Psoas muscle (tissue), 8 donors: Measurements from ENCODE around the gene TACC3. TPM values are rescaled to one million over a fixed set of nuclear protein-coding genes. Genes with fewer than 3 reads are reported as not detected.

ENCODE experiments used
- ATAC-seq, 4 donors: fragments of 200-7000 bp; cut with Tn5 transposase; one replicate each; pipeline ENCODE4 v1.9.1; 2020; ENCODE audit warnings: moderate library complexity in 3 of 4, mild to moderate bottlenecking in 2 of 4
- DNase-seq, 2 donors: peaks; one replicate each; pipeline ENCODE4 v3.0.0-alpha.2; 2020
- H3K27ac ChIP-seq: fragments of 200-600 bp; one replicate; pipeline ENCODE4 v1.8.0; 2022
- H3K27me3 ChIP-seq, 3 donors: fragments of 200-600 bp in 1 of 3; one replicate each; pipeline versions ENCODE4 v1.6.1 to v1.8.0; 2013 to 2022; ENCODE audit warnings: low read length in 2 of 3, mild to moderate bottlenecking in 2 of 3, moderate library complexity in 1 of 3; ENCODE audit not compliant: insufficient read depth in 3 of 3
- H3K36me3 ChIP-seq, 2 donors: fragments of 200-600 bp in 1 of 2; one replicate each; pipeline versions ENCODE4 v1.6.1 to v1.8.0; 2013 to 2022; ENCODE audit warnings: low read depth in 1 of 2, mild to moderate bottlenecking in 1 of 2, moderate library complexity in 1 of 2; ENCODE audit not compliant: insufficient read depth in 1 of 2
- H3K4me1 ChIP-seq: fragments of 200-600 bp; one replicate; pipeline ENCODE4 v1.8.0; 2022
- H3K4me3 ChIP-seq: fragments of 200-600 bp; one replicate; pipeline ENCODE4 v1.8.0; 2022; ENCODE audit warnings: mild to moderate bottlenecking
- H3K9me3 ChIP-seq: fragments of 200-600 bp; one replicate; pipeline ENCODE4 v1.8.0; 2022
- CTCF ChIP-seq: fragments of 200-600 bp; IDR thresholded peaks from one replicate; pipeline ENCODE4 v1.8.0; 2022; ENCODE audit warnings: antibody characterized with exemption
- WGBS, 3 donors: extraction: QIAGEN DNeasy Blood & Tissue Kit; methylation state at CpG; one replicate each; pipeline versions ENCODE4 v1.1.6 to v1.1.7; 2013; 5-methylcytosine and 5-hydroxymethylcytosine counted together
- intact Hi-C, 2 donors: fragments of 100-400 bp; cut with DNase I; formaldehyde crosslinking; loops; one replicate each; pipeline versions ENCODE4 v1.11.0 to v1.14.2; 2022
- long read RNA-seq, 2 donors: library from polyadenylated mRNA; unstranded; transcript quantifications; one replicate each; pipeline ENCODE4 v2.0.0, GENCODE V29; 2021
- polyA plus RNA-seq, 3 donors: library from polyadenylated mRNA; stranded (reverse); fragments of 200-250 nt; gene quantifications; one replicate each; pipeline ENCODE4 v1.2.3, GENCODE V29; 2013
- total RNA-seq, 4 donors: library from RNA; stranded (reverse); fragmentation: NEBNext Ultra II Directional in 2 of 4; extraction: Animal tissue kit (Norgen Biotek cat#: 25700) in 2 of 4; gene quantifications; one replicate each; pipeline versions ENCODE4 v1.2.1 to v1.2.4, GENCODE V29; 2021 to 2023
- donor health status: healthy with polysubstance abuse.
- donor health status: DM: no; HTN: no; CAD: no; lungs with moderate emphysema.
- donor health status: Bipolar disorder and iron deficiency.
- donor health status: healthy.
- donor health status: DM: yes; HTN: yes; CAD: no.
- donor health status: DM: no; HTN: no; CAD: no.
- donor health status: DM: no; HTN: no; CAD: no.
- donor health status: DM: yes; HTN: yes; CAD: no.

Gene TACC3
- total RNA-seq (1 to 10 TPM; 2.7 to 3.5 (median 3.0) TPM), polyA plus RNA-seq (1 to 10 TPM; 2.2 to 4.8 (median 2.6) TPM)
- long read RNA-seq, donor 1 = 0 reads
- long read RNA-seq, donor 2, partial matches to known transcripts = 5 of 5 reads
- long read RNA-seq, donor 2, other reads (novel, unspliced or antisense) = 0 of 5 reads

GRCh38 chr4:1721003-1721665, at the start of gene TACC3, which contains the start of gene TMEM129:
TACC3 (plus strand) TSS chr4:1721521; CDS start chr4:1723422, 1,901 bp downstream.
TMEM129 (minus strand) TSS chr4:1721323; CDS start chr4:1720837, 486 bp downstream.
- WGBS, 3 donors = 0% methylated on average over 39 to 83 of the region's 83 CpGs

GRCh38 chr4:1673671-1674070, 47.6 kb upstream of the TACC3 start:
- intact Hi-C loops = no loop called here
- no peak for DNase-seq
- Histone ChIP-seq H3K27ac (no peak overlapping the region), H3K4me3 (no peak overlapping the region), H3K4me1 (no peaks in the 10 kb centered on the region), H3K36me3 (no peaks in the 10 kb centered on the region), H3K27me3 (no peaks in the 10 kb centered on the region), H3K9me3 (no peaks in the 10 kb centered on the region)
- no peak for TF ChIP-seq CTCF
- no peak for ATAC-seq
- WGBS, 3 donors = 79 to 83% (median 82%) methylated on average over 20 of the region's 20 CpGs

More at GRCh38 chr4:1721003-1721665, at the start of gene TACC3, which contains the start of gene TMEM129:
- peaks cover 0 to 40% of the 10 kb centered on the region in 2 donors for H3K36me3 ChIP-seq
- intact Hi-C loops = no loop called here
- DNase-seq = peak; percentile 92 to 97
- H3K27ac ChIP-seq = peak within 1 kb of the TSS; percentile 82
- no peak for TF ChIP-seq CTCF
- H3K27me3 ChIP-seq = no peaks in the 10 kb centered on the region
- H3K9me3 ChIP-seq = no peaks in the 10 kb centered on the region
- ATAC-seq = peak; percentile 93 to 94 (median 94)
- H3K4me3 ChIP-seq = peak within 1 kb of the TSS; percentile 84
- peaks cover 37% of the 10 kb centered on the region for H3K4me1 ChIP-seq

- H3K27ac ChIP-seq = no peak overlapping the region
- no peaks in the 10 kb centered on the region for H3K27me3 ChIP-seq
- no peaks in the 10 kb centered on the region for H3K36me3 ChIP-seq
- no peaks in the 10 kb centered on the region for H3K4me1 ChIP-seq
- TF ChIP-seq CTCF = no peak
- no peak overlapping the region for H3K4me3 ChIP-seq
- DNase-seq = no peak
- intact Hi-C loops = no loop called here
- H3K9me3 ChIP-seq = no peaks in the 10 kb centered on the region
- no peak for ATAC-seq
- 61 to 69% (median 69%) methylated on average over 9 of the region's 9 CpGs for WGBS, 3 donors
These were observed 46.6 kb upstream of the TACC3 start for GRCh38 chr4:1674682-1675081.

- intact Hi-C loops = no loop called here
- no peak for TF ChIP-seq CTCF
- no peaks in the 10 kb centered on the region for H3K9me3 ChIP-seq
- no peaks in the 10 kb centered on the region for H3K4me1 ChIP-seq
- no peak overlapping the region for H3K4me3 ChIP-seq
- 77 to 82% (median 81%) methylated on average over 19 of the region's 19 CpGs for WGBS, 3 donors
- no peak for DNase-seq
- H3K36me3 ChIP-seq = no peaks in the 10 kb centered on the region
- no peak overlapping the region for H3K27ac ChIP-seq
- H3K27me3 ChIP-seq = no peaks in the 10 kb centered on the region
- no peak for ATAC-seq
These were observed 46.1 kb upstream of the TACC3 start for GRCh38 chr4:1675136-1675801.
